ENCODE data around the gene TWIST2. TPM values are rescaled to one million over a fixed set of nuclear protein-coding genes. Genes with fewer than 3 reads are reported as not detected.

TWIST2 gene
- total and polyA plus RNA-seq, 7 donors = 0.92 to 92.2 (median 53.9) TPM

DNA sequence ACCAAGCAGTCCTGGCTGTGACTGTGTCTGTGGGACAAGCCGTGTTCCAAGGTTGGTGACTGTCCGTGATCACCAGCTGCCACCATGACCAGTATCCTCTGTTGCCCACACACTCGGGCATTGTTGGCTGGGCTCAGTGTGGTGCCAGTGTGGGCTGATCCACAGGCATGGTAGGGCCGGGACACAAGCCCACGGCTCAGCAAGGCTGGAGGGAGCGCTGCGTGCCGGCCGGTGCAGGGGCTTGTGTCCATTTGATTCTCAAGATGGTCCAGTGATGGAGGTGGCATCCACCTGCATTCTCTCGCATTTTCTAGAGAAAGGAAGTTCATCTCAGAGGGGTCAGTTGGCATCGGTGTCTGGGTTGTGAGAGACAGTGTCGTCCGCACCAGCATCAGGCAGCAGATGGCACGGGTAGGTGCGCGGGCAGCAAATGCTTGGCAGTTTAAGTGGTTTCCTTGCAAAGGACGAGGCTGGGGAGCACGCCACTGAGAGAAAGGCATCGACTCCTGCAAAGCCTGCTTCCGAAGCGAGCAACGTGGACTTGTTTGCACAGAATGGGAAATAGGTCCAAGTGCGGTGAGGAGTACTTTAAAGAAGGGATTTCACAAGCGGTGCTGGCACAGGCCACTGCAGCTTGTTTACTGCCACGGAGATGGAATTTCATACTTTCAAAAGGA lies 20.9 kb downstream of the TWIST2 start:
- Histone ChIP-seq H3K9me3 (no peaks in the 10 kb centered on the region), H3K27ac (peak overlapping the region; percentile 82 to 90 (median 86)), H3K27me3 (no peaks in the 10 kb centered on the region), H3K4me1 (peaks cover 0 to 73% (median 61%) of the 10 kb centered on the region in 4 donors), H3K36me3 (no peaks in the 10 kb centered on the region), H3K4me3 (no peak overlapping the region)
- DNase-seq = peak; percentile 95
- peak; percentile 31 to 77 (median 70) for TF ChIP-seq POLR2AphosphoS5 (IDR thresholded peaks at IDR 0.05)
- TF ChIP-seq, protein P1, sequence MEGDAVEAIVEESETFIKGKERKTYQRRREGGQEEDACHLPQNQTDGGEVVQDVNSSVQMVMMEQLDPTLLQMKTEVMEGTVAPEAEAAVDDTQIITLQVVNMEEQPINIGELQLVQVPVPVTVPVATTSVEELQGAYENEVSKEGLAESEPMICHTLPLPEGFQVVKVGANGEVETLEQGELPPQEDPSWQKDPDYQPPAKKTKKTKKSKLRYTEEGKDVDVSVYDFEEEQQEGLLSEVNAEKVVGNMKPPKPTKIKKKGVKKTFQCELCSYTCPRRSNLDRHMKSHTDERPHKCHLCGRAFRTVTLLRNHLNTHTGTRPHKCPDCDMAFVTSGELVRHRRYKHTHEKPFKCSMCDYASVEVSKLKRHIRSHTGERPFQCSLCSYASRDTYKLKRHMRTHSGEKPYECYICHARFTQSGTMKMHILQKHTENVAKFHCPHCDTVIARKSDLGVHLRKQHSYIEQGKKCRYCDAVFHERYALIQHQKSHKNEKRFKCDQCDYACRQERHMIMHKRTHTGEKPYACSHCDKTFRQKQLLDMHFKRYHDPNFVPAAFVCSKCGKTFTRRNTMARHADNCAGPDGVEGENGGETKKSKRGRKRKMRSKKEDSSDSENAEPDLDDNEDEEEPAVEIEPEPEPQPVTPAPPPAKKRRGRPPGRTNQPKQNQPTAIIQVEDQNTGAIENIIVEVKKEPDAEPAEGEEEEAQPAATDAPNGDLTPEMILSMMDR (IDR thresholded peaks at IDR 0.05) = no peak
- 78 to 87% methylated on average over 25 of the region's 25 CpGs for WGBS, 2 donors
- intact Hi-C loops (cut with DNase I) = no loop called here

DNA sequence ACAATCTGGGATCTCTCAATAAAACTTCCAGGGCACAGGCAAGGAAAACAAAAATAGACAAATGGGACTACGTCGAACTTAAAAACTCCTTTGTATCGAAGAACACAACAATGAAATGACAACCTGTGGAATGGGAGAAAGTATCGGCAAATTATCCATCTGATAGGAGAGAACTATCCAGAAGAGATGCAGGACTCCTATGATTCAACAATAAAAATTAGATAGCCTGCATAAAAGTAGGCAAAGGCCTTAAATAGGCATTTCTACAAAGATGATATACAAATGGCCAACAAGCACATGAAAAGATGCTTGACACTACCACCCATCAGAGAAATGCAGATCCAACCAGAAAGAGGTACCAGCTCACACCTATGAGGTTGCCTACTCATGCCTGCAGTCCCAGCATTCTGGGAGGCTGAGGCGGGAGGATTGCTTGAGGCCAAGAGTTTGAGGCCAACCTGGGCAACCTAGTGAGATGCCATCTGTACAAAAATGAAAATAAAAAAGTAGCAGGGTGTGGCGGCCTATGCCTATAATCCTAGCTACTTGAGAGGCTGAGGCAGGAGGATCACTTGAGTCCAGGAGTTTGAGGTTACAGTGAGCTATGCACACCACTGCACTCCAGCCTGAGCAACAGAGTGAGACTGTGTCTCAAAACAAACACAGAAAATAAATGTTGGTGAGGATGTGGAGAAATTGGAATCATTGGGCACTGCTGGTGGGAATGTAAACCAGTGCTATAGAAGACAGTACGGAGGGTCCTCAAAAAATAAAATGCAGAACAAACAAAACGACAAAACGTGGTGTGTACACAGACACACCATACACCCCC lies 21.6 kb downstream of the TWIST2 start:
- no peaks in the 10 kb centered on the region for H3K36me3 ChIP-seq
- intact Hi-C loops (cut with DNase I) = no loop called here
- H3K27ac ChIP-seq = peak overlapping the region; percentile 82 to 90 (median 86)
- no peaks in the 10 kb centered on the region for H3K9me3 ChIP-seq
- DNase-seq = no peak
- H3K4me3 ChIP-seq = no peak overlapping the region
- WGBS, 2 donors = 72 to 84% methylated on average over 9 of the region's 9 CpGs
- H3K4me1 ChIP-seq = peaks cover 0 to 66% (median 60%) of the 10 kb centered on the region in 4 donors
- H3K27me3 ChIP-seq = no peaks in the 10 kb centered on the region
- TF ChIP-seq EP300 (IDR thresholded peaks at IDR 0.05) = peak in 1 of 4 donors; percentile 45
- TF ChIP-seq, protein P1 (IDR thresholded peaks at IDR 0.05) = no peak

DNA sequence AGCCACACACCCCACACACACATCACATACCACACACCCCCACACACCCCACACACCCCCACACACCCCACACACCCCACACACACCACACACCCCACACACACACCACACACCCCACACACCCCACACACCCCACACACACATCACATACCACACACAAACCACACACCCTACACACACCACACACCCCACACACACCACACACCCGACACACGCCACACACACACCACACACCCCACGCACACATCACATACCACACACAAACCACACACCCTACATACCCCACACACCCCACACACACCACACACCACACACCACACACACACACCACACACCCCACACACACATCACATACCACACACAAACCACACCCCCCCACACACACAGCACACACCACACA lies 22.4 kb downstream of the TWIST2 start:
- no peak overlapping the region for H3K4me3 ChIP-seq
- no peaks in the 10 kb centered on the region for H3K9me3 ChIP-seq
- peaks cover 0 to 66% (median 55%) of the 10 kb centered on the region in 4 donors for H3K4me1 ChIP-seq
- no peak overlapping the region for H3K27ac ChIP-seq
- DNase-seq = no peak
- intact Hi-C loops (cut with DNase I) = no loop called here
- H3K36me3 ChIP-seq = no peaks in the 10 kb centered on the region
- 76 to 89% methylated on average over 3 of the region's 3 CpGs for WGBS, 2 donors
- TF ChIP-seq POLR2A (IDR thresholded peaks at IDR 0.05) (no peak), POLR2AphosphoS5 (IDR thresholded peaks at IDR 0.05) (no peak), EP300 (IDR thresholded peaks at IDR 0.05) (no peak)
- TF ChIP-seq, protein P1 (IDR thresholded peaks at IDR 0.05) = no peak
- no peaks in the 10 kb centered on the region for H3K27me3 ChIP-seq

DNA sequence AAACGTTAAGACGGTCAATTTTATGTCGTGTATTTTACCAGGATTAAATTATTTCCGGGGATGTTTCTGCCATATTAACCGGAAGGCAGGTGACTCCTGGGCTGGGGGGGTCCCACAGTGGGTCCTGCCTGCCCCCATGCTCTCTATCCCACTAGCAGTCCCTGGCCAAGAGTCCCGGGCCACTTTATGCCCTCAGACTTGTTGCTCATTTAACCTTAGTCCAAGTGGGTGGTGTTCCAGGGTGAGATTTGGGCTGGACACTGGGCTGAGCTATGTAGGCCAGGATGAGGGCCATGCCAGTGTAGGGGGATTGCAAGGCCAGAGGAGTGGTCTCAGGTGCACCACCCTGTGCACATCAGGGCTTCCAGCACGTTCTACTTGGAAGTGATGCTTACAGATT lies 24.1 kb downstream of the TWIST2 start:
- intact Hi-C loops (cut with DNase I) = no loop called here
- 89 to 90% methylated on average over 7 of the region's 7 CpGs for WGBS, 2 donors
- no peaks in the 10 kb centered on the region for H3K9me3 ChIP-seq

More for the DNA sequence above, 24.1 kb downstream of the TWIST2 start:
- H3K4me3 ChIP-seq = no peak overlapping the region
- H3K27me3 ChIP-seq = no peaks in the 10 kb centered on the region
- peak overlapping the region in 1 of 4 donors; percentile 7 for H3K27ac ChIP-seq
- no peaks in the 10 kb centered on the region for H3K36me3 ChIP-seq
- DNase-seq = no peak
- TF ChIP-seq EP300 (IDR thresholded peaks at IDR 0.05) (no peak), POLR2AphosphoS5 (IDR thresholded peaks at IDR 0.05) (no peak), POLR2A (IDR thresholded peaks at IDR 0.05) (no peak)
- TF ChIP-seq, protein P1 (IDR thresholded peaks at IDR 0.05) = no peak
- peaks cover 0 to 59% (median 48%) of the 10 kb centered on the region in 4 donors for H3K4me1 ChIP-seq
